Astrocyte (in vitro differentiated cells and primary cell): ENCODE results near the gene ALCAM.
"Not testable (repeated sequence)": the region's sequence is repeated elsewhere in the genome, so short reads cannot be mapped to it uniquely, and the experiment has no call there.

Experiments used
- EZH2 ChIP-seq: IDR thresholded peaks from 2 replicates; pipeline ENCODE4 v1.6.1; 2012; ENCODE audit warnings: mild to moderate bottlenecking, low read length, inconsistent platforms; ENCODE audit not compliant: insufficient read depth
- TF ChIP-seq, protein P1 (sequence below): IDR thresholded peaks from 2 replicates; pipeline ENCODE4 v1.5.1; 2011; ENCODE audit warnings: low read depth, mild to moderate bottlenecking, inconsistent platforms, low read length, moderate library complexity; ENCODE audit not compliant: insufficient read depth

- TF ChIP-seq, protein P1, sequence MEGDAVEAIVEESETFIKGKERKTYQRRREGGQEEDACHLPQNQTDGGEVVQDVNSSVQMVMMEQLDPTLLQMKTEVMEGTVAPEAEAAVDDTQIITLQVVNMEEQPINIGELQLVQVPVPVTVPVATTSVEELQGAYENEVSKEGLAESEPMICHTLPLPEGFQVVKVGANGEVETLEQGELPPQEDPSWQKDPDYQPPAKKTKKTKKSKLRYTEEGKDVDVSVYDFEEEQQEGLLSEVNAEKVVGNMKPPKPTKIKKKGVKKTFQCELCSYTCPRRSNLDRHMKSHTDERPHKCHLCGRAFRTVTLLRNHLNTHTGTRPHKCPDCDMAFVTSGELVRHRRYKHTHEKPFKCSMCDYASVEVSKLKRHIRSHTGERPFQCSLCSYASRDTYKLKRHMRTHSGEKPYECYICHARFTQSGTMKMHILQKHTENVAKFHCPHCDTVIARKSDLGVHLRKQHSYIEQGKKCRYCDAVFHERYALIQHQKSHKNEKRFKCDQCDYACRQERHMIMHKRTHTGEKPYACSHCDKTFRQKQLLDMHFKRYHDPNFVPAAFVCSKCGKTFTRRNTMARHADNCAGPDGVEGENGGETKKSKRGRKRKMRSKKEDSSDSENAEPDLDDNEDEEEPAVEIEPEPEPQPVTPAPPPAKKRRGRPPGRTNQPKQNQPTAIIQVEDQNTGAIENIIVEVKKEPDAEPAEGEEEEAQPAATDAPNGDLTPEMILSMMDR, result not testable (repeated sequence)
- TF ChIP-seq EZH2, result not testable (repeated sequence)
Measured at GRCh38 chr3:105403034-105403433, 36.3 kb downstream of the ALCAM start.
